ENCODE data around the gene ALDH3B2. TPM values are rescaled to one million over a fixed set of nuclear protein-coding genes. Genes with fewer than 3 reads are reported as not detected.
"Not testable (repeated sequence)": the region's sequence is repeated elsewhere in the genome, so short reads cannot be mapped to it uniquely, and the experiment has no call there.

ALDH3B2 gene
- polyA plus RNA-seq, 1 donor from 2014 or later, result not detected

GRCh38 chr11:67645521-67646461 lies 28.6 kb downstream of the ALDH3B2 start:
- Mint-ChIP-seq H3K4me1 (peaks cover 38 to 45% (median 44%) of the 10 kb centered on the region in 3 donors), H3K9me3 (peaks cover 0 to 4% (median 0%) of the 10 kb centered on the region in 3 donors)

DNA sequence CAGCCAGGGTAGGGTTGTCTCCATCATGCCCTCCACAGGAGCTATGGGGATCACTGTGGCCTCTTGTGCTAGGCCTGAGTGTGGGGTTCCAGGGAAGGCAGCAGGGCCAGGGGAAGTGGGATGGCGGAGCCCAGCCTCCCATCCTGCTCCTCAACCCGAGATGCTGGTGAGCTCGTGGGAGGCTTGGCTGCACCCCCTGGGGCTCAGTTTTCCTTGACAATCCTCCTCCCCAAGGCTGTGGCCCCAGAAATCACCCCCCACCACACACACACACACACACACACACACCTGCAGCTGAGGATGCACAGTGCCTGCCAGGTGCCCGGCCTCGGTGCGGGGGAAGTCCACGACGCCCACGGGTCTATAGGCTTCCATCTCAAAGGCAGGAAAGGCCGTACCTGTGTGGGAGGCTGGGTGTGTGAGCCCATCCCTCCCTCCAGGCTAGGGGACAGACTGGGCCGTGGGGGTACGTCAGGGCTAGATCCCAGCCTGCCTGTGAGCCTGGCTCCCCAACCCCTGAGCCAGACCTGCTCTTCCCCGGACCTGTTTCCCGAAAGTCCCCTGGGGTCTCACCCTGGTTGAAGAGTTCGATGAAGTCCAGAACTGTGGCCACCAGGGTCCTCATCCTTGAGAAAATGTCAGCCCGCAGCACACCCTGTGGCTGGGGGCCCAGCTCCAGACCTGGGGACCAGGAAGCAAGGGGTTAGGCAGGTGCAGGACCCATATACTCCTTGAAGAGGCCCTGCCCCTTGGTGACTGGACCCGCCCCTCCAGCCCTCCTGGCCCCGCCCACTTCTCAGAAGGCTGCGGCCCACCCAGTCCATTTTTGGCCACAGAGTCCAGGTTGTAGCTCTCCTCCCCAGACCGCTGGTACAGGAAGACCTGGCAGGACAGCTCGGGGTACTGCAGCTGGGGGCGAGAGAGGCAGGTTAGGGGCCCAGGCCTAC lies 29.7 kb downstream of the ALDH3B2 start:
- no peak overlapping the region for H3K27ac Mint-ChIP-seq

More at GRCh38 chr11:67645521-67646461, 28.6 kb downstream of the ALDH3B2 start:
- Mint-ChIP-seq H3K27me3 (peaks cover 10% of the 10 kb centered on the region), H3K4me3 (peak overlapping the region; percentile 9 to 91 (median 46)), H3K36me3 (peaks cover 1% of the 10 kb centered on the region), H3K27ac (peak overlapping the region in 2 of 3 donors; percentile 80 to 93)

DNA sequence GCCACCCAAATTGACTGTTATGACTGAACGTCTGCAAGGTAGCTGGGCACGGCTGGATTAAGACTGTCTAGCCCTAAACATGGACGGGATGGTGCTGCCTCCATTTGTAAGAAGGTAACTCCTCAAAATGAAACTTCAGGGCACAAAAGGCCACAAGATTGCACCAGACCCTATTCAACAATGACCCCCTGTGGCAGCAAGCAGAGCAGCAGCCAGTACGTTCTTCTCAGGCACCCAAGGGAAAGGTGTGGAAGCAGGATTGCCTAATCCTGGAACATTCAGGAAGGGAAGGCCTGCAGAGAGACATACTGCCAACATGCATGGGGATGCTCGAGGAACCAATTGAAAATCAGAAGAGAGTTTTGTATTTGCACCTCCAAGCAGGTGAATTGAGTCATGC lies 30.4 kb downstream of the ALDH3B2 start:
- H3K9me3 Mint-ChIP-seq, result peaks cover 0 to 4% (median 0%) of the 10 kb centered on the region in 3 donors
- H3K27ac Mint-ChIP-seq, result peak overlapping the region in 1 of 3 donors; percentile 31
- H3K27me3 Mint-ChIP-seq, result peaks cover 15% of the 10 kb centered on the region
- H3K4me3 Mint-ChIP-seq, result no peak overlapping the region
- H3K36me3 Mint-ChIP-seq, result peaks cover 1% of the 10 kb centered on the region
- H3K4me1 Mint-ChIP-seq, result peaks cover 26 to 29% (median 26%) of the 10 kb centered on the region in 3 donors

More for the DNA sequence above, 29.7 kb downstream of the ALDH3B2 start:
- H3K4me1 Mint-ChIP-seq, result peaks cover 29 to 35% (median 33%) of the 10 kb centered on the region in 3 donors
- peaks cover 0 to 4% (median 0%) of the 10 kb centered on the region in 3 donors for H3K9me3 Mint-ChIP-seq
- no peak overlapping the region for H3K4me3 Mint-ChIP-seq
- peaks cover 15% of the 10 kb centered on the region for H3K27me3 Mint-ChIP-seq
- peaks cover 1% of the 10 kb centered on the region for H3K36me3 Mint-ChIP-seq

DNA sequence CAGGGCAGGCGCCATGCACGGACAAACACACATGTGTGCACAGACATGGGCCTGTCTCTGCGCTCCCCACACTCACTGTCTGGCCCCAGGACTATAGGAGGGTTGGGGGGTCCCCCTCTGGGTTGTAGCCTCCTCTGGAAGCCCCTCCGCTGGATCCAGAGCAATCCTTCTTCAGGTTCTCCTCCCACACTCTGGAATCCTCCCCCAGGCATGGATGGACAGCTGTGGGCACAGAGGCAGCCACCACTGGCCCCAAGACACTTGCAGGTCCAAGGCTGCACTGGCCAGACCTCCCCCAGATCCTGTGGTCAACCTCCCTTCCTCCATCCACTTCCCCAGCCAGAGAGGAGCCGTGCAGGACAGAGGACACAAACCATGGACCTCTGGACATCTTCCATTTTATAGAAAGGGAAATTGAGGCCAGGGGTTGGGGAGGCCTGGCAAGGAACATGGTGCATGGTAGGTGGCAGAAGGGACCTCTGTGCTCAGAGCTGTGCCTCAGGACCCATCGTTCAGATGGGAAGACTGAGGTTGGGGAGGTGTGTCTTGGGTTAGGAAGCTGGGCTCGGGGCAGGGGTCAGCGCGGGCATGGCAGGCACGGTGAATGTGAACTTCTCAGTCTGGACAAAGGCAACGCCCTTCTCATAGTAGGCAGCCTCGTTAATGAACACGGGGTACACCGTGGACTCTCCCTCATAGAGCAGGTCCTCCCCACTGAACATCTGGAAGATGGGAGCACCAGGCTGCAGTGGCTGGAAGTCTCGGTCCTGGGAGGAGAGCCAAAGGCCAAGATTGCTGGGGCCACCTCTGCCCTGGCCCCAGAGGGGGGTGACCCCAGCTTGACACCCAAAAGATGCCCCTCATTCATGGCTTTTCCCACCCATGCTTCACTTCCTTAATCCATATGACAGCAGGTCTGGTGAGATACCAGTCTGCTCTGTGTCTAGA lies 32.0 kb downstream of the ALDH3B2 start:
- H3K27ac Mint-ChIP-seq, result no peak overlapping the region
- H3K36me3 Mint-ChIP-seq, result peaks cover 1% of the 10 kb centered on the region
- H3K4me3 Mint-ChIP-seq, result no peak overlapping the region
- peaks cover 0 to 4% (median 0%) of the 10 kb centered on the region in 3 donors for H3K9me3 Mint-ChIP-seq
- peaks cover 15% of the 10 kb centered on the region for H3K27me3 Mint-ChIP-seq
- H3K4me1 Mint-ChIP-seq, result peaks cover 15 to 19% (median 16%) of the 10 kb centered on the region in 3 donors

- H3K4me3 Mint-ChIP-seq, result no peak overlapping the region
- no peak overlapping the region for H3K27ac Mint-ChIP-seq
- H3K9me3 Mint-ChIP-seq, result peaks cover 0 to 4% (median 0%) of the 10 kb centered on the region in 3 donors
- H3K4me1 Mint-ChIP-seq, result peaks cover 9 to 16% (median 12%) of the 10 kb centered on the region in 3 donors
- peaks cover 1% of the 10 kb centered on the region for H3K36me3 Mint-ChIP-seq
- H3K27me3 Mint-ChIP-seq, result peaks cover 14% of the 10 kb centered on the region
Measured at GRCh38 chr11:67641338-67642172, 32.9 kb downstream of the ALDH3B2 start.

- Mint-ChIP-seq H3K36me3 (no peaks in the 10 kb centered on the region), H3K27ac (no peak overlapping the region), H3K27me3 (peaks cover 11% of the 10 kb centered on the region), H3K4me3 (no peak overlapping the region), H3K4me1 (peaks cover 3 to 10% (median 5%) of the 10 kb centered on the region in 3 donors), H3K9me3 (peaks cover 0 to 4% (median 0%) of the 10 kb centered on the region in 3 donors)
Measured at GRCh38 chr11:67640758-67641337, 33.6 kb downstream of the ALDH3B2 start.

- no peak overlapping the region for H3K4me3 Mint-ChIP-seq
- no peak overlapping the region for H3K27ac Mint-ChIP-seq
- H3K27me3 Mint-ChIP-seq, result peaks cover 11% of the 10 kb centered on the region
- H3K9me3 Mint-ChIP-seq, result peaks cover 0 to 4% (median 0%) of the 10 kb centered on the region in 3 donors
- H3K4me1 Mint-ChIP-seq, result peaks cover 3 to 10% (median 5%) of the 10 kb centered on the region in 3 donors
- H3K36me3 Mint-ChIP-seq, result peaks cover 1% of the 10 kb centered on the region
Measured at GRCh38 chr11:67640021-67640757, 34.2 kb downstream of the ALDH3B2 start.

DNA sequence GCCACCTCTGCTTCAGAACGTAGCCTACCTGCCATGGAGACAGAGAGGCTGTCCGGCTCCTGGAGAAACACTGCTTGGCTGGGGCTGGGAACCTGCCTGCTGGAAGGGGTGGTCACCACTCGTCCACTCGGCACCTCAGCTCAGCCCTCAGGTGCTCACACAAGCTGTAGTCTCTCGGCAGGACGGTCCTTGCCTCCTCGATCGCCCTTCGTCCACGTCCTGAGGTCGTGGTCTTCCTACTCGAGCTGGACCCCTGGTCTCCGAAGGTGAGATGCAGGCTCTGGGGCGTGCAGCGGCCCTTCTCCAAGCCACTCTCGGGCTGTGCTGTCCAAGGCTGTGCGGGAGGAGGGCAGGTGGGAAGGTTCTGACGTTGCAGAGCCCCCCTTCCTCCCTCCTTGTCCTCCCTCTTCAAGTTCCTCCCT lies 35.0 kb downstream of the ALDH3B2 start, which contains the start of gene TBX10:
Gene TBX10 (minus strand): TSS at position 326 of the 422 bp plus-strand sequence. CDS start 291 bp downstream, at position 35.
- peaks cover 3 to 6% (median 5%) of the 10 kb centered on the region in 3 donors for H3K4me1 Mint-ChIP-seq
- no peak within 1 kb of the TSS for H3K27ac Mint-ChIP-seq
- H3K9me3 Mint-ChIP-seq, result peaks cover 0 to 4% (median 0%) of the 10 kb centered on the region in 3 donors
- H3K36me3 Mint-ChIP-seq, result peaks cover 1% of the 10 kb centered on the region
- peaks cover 11% of the 10 kb centered on the region for H3K27me3 Mint-ChIP-seq
- peak within 1 kb of the TSS in 1 of 4 donors; percentile 45 for H3K4me3 Mint-ChIP-seq

DNA sequence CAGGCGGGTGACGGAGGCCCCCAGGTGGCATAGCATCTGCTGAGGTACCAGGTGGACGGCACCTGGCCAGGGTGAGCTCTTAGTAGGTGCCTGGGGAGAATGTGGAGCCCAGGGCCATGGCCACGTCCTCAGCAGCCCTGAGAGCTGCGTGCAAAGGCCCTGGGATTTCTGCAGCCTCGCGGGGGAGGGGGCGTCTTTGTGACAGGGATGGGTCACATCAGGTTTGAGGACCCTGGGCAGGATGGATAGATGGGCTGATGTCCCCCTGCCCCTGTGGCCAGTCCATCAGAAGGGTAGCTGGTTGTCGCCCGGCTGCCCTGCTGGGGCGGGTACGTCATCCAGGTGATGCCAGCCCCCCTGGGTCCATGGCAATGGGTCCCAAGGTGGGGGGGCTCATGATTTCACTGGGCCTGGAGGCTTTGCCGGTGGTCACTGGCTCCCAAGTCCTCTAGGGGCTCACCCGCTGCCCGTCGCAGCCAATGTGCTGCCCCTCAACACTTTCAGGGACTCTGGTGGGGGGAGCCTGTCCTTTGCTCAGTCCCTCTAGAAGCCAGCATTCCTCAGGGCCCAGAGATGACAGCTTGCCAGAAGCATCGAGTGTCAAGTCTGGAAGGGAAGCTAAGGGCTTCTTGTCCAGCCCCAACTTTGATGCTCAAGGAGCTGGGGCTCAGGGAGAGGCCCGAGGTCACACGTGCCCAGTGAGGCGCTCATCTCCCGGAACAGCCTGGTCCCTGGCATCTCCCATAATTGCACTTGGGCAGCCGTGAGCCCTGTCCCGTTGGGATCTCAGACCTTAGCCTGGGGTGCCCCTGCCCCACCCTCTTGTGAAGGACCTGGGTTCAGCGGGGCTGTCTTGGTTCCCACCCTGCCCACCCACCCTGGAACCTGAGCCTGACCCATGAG lies 35.6 kb downstream of the ALDH3B2 start:
- Mint-ChIP-seq H3K27ac (no peak overlapping the region), H3K4me1 (peaks cover 0 to 4% (median 3%) of the 10 kb centered on the region in 3 donors), H3K4me3 (peak overlapping the region in 1 of 4 donors; percentile 45), H3K9me3 (peaks cover 0 to 2% (median 0%) of the 10 kb centered on the region in 3 donors), H3K27me3 (peaks cover 8% of the 10 kb centered on the region), H3K36me3 (peaks cover 1% of the 10 kb centered on the region)

DNA sequence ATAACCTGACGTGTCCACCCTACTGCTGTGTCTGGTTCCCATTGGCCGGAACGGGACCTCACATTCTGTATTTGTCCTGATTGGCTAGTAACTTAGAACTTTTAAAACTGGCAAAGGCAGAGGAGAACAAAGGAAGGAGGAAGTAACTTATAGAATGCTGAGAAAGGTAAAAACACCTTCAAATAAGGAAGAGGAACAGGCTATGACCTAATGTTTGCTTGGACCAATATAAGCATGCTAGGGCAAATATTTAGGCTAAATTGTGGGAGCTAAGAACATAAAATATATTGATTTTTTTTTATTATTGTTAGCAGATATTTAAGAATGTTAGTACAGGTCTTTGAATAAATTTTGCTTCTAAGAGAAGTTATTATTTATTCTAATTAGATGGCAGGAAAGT lies 37.0 kb downstream of the ALDH3B2 start:
- H3K9me3 Mint-ChIP-seq, H3K4me1 Mint-ChIP-seq, H3K27me3 Mint-ChIP-seq, H3K4me3 Mint-ChIP-seq, H3K36me3 Mint-ChIP-seq: not testable (repeated sequence)
- peak overlapping the region in 1 of 3 donors; percentile 14 for H3K27ac Mint-ChIP-seq

DNA sequence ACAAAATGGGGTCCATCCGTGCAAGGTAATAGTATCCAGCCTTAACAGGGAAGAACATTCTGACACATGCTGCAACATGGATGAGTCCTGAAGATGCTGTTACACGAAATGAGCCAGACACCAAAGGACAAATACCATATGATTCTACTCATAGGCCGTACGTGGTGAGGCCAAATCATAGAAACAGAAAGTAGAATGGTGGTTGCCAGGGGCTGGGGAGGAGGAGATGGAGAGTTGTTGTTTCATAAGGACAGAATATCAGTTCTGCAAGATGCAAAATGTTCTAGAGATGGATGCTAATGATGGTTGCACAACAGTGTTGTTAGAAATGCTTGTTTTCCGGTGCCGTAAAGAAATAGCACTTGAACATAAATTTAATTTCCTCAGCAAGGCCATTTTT lies 37.5 kb downstream of the ALDH3B2 start:
- Mint-ChIP-seq H3K4me1 (peaks cover 0 to 5% (median 3%) of the 10 kb centered on the region in 3 donors), H3K27me3 (peaks cover 5% of the 10 kb centered on the region), H3K27ac (no peak overlapping the region), H3K36me3 (peaks cover 1% of the 10 kb centered on the region), H3K4me3 (no peak overlapping the region), H3K9me3 (no peaks in the 10 kb centered on the region)
